HepG2 (cell line): ENCODE measurements around the gene IKZF2. TPM values are rescaled to one million over a fixed set of nuclear protein-coding genes. Genes with fewer than 3 reads are reported as not detected.

Experiments used
- ATAC-seq: fragments of 200-7000 bp; cut with Tn5 transposase; 3 replicates; pipeline ENCODE4 v1.9.1; 2020; ENCODE audit warnings: mild to moderate bottlenecking, moderate library complexity
- BruUV-seq: library from RNA; stranded (reverse); fragments of 400-500 nt; replicated peaks from 2 replicates; lab custom pipeline; 2021; lab: Mats Ljungman, UMichigan
- CTCF ChIA-PET: fragments of 300-600 bp; formaldehyde crosslinking; extraction: SDS; loops from one replicate; lab custom pipeline; 2021; ENCODE audit warnings: low total read pairs, inconsistent platforms, low intra/inter-chr PET ratio; lab: Yijun Ruan, JAX
- POLR2A ChIA-PET: fragments of 350-600 bp; sonication (Branson Sonifier 250); formaldehyde crosslinking; loops from one replicate; lab custom pipeline; 2020; ENCODE audit warnings: antibody characterized with exemption, inconsistent platforms; lab: Yijun Ruan, JAX
- DNase-seq: peaks from one replicate; pipeline ENCODE4 v3.0.0-alpha.2; 2015; ENCODE audit warnings: low spot score
- FAIRE-seq: peaks from 3 replicates; lab custom pipeline; 2011; peaks lifted over from hg19 to GRCh38; lab: Jason Lieb, UNC
- H2AFZ ChIP-seq: one replicate; pipeline ENCODE4 v1.6.1; 2011; ENCODE audit warnings: low read length, inconsistent platforms
- H3K27ac ChIP-seq: fragments of 300-600 bp; 3 replicates; pipeline ENCODE4 v1.8.0; 2011; ENCODE audit warnings: mixed run types, mild to moderate bottlenecking, mixed read lengths, low read length, inconsistent platforms; ENCODE audit not compliant: insufficient read depth; ENCODE audit errors: extremely low read length
- H3K27me3 ChIP-seq, 2 experiments: fragments of 200-600 bp in 1 of 2; 2 replicates in 1 of 2; 3 replicates in 1 of 2; pipeline versions ENCODE4 v1.6.0 to v1.8.0; 2011; ENCODE audit warnings: low read length in 2 of 2, mild to moderate bottlenecking in 2 of 2, moderate library complexity in 2 of 2, inconsistent platforms in 1 of 2; ENCODE audit not compliant: insufficient read depth in 2 of 2, control insufficient read depth in 1 of 2
- H3K36me3 ChIP-seq, 2 experiments: fragments of 200-600 bp in 1 of 2; replicated peaks in 1 of 2; 2 replicates in 1 of 2; 3 replicates in 1 of 2; pipeline versions ENCODE4 v1.5.1 to v1.8.0; 2011; ENCODE audit warnings: low read length in 2 of 2, inconsistent platforms in 1 of 2; ENCODE audit not compliant: insufficient read depth in 2 of 2, control insufficient read depth in 1 of 2
- H3K4me1 ChIP-seq: 2 replicates; pipeline ENCODE4 v1.5.1; 2012; ENCODE audit warnings: low read length, inconsistent platforms; ENCODE audit not compliant: insufficient read depth
- H3K4me2 ChIP-seq: 2 replicates; pipeline ENCODE4 v1.6.0; 2011; ENCODE audit warnings: low read depth, low read length, inconsistent platforms
- H3K4me3 ChIP-seq, 3 experiments: fragments of 200-600 bp in 1 of 3; sonication (generic), shearing (Covaris generic) in 1 of 3; replicated peaks in 1 of 3; 2 replicates each; pipeline ENCODE4 v1.5.1; 2011 to 2016; ENCODE audit warnings: low read length in 3 of 3, inconsistent platforms in 2 of 3, low read depth in 2 of 3, mild to moderate bottlenecking in 2 of 3, control low read depth in 1 of 3, mixed read lengths in 1 of 3; ENCODE audit not compliant: insufficient read depth in 1 of 3
- H3K79me2 ChIP-seq: one replicate; pipeline ENCODE4 v1.6.1; 2011; ENCODE audit warnings: low read length, inconsistent platforms; ENCODE audit not compliant: insufficient read depth
- H3K9ac ChIP-seq: 2 replicates; pipeline ENCODE4 v1.6.0; 2011; ENCODE audit warnings: mild to moderate bottlenecking, low read depth, low read length, inconsistent platforms; ENCODE audit not compliant: insufficient read depth
- H3K9me3 ChIP-seq: 2 replicates; pipeline ENCODE4 v1.5.1; 2012; ENCODE audit warnings: mild to moderate bottlenecking, low read length
- H4K20me1 ChIP-seq: 2 replicates; pipeline ENCODE4 v1.6.0; 2011; ENCODE audit warnings: inconsistent platforms, mild to moderate bottlenecking, low read length, moderate library complexity; ENCODE audit not compliant: insufficient read depth
- ARNT ChIP-seq: fragments of 450-650 bp; IDR thresholded peaks from 2 replicates; pipeline ENCODE4 v1.6.1; 2017
- CBX2 ChIP-seq, 2 experiments: fragments of 200-600 bp in 1 of 2; sonication (generic); formaldehyde crosslinking in 1 of 2; IDR thresholded peaks; 2 replicates each; pipeline versions ENCODE4 v1.7.0 to v1.8.1; 2018 to 2022; ENCODE audit warnings: low read depth in 2 of 2, low read length in 1 of 2, mild to moderate bottlenecking in 1 of 2, missing genetic modification reagents in 1 of 2
- EEA1 ChIP-seq: sonication (generic); formaldehyde crosslinking; IDR thresholded peaks from 2 replicates; pipeline ENCODE4 v1.5.1; 2020; ENCODE audit warnings: mild to moderate bottlenecking, missing genetic modification reagents, borderline replicate concordance
- GABPB1 ChIP-seq: IDR thresholded peaks from 2 replicates; pipeline ENCODE4 v1.6.1; 2016; ENCODE audit warnings: mild to moderate bottlenecking, missing genetic modification reagents, moderate library complexity, missing compliant biosample characterization
- KDM4B ChIP-seq: sonication (generic); formaldehyde crosslinking; IDR thresholded peaks from 2 replicates; pipeline ENCODE4 v1.4.0; 2020; ENCODE audit warnings: missing genetic modification reagents
- KLF6 ChIP-seq: IDR thresholded peaks from 2 replicates; pipeline ENCODE4 v1.8.0; 2016; ENCODE audit warnings: missing biosample characterization, missing genetic modification reagents
- MAFG ChIP-seq: sonication (generic); formaldehyde crosslinking; IDR thresholded peaks from 2 replicates; pipeline ENCODE4 v1.5.1; 2020; ENCODE audit warnings: mild to moderate bottlenecking, missing genetic modification reagents
- NR2C2 ChIP-seq: sonication (generic); formaldehyde crosslinking; IDR thresholded peaks from 2 replicates; pipeline ENCODE4 v1.4.0; 2020; ENCODE audit warnings: missing genetic modification reagents, mild to moderate bottlenecking, moderate library complexity, borderline replicate concordance
- SYNCRIP ChIP-seq: fragments of 200-400 bp; formaldehyde crosslinking; IDR thresholded peaks from 2 replicates; pipeline ENCODE4 v1.6.1; 2018; ENCODE audit warnings: mild to moderate bottlenecking, low read depth, low read length; ENCODE audit not compliant: insufficient read depth
- YY1 ChIP-seq: IDR thresholded peaks from 2 replicates; pipeline ENCODE4 v1.6.1; 2011; ENCODE audit warnings: low read length, low read depth, moderate library complexity, mild to moderate bottlenecking; ENCODE audit not compliant: insufficient read depth, insufficient replicate concordance
- ZBTB7B ChIP-seq: sonication (generic); formaldehyde crosslinking; IDR thresholded peaks from 2 replicates; pipeline ENCODE4 v1.4.0; 2020; ENCODE audit warnings: missing genetic modification reagents
- ZNF12 ChIP-seq: sonication (generic); formaldehyde crosslinking; IDR thresholded peaks from 2 replicates; pipeline ENCODE4 v1.5.0; 2020; ENCODE audit warnings: missing genetic modification reagents
- ZNF572 ChIP-seq: sonication (generic); formaldehyde crosslinking; IDR thresholded peaks from 2 replicates; pipeline ENCODE4 v1.5.1; 2020; ENCODE audit warnings: mild to moderate bottlenecking, missing genetic modification reagents
- ZNF615 ChIP-seq: sonication (generic); formaldehyde crosslinking; IDR thresholded peaks from 2 replicates; pipeline ENCODE4 v1.5.0; 2020; ENCODE audit warnings: mild to moderate bottlenecking, missing genetic modification reagents, borderline replicate concordance
- ZNF674 ChIP-seq: sonication (generic); formaldehyde crosslinking; IDR thresholded peaks from 2 replicates; pipeline ENCODE4 v1.5.0; 2020; ENCODE audit warnings: low read depth, mild to moderate bottlenecking, missing genetic modification reagents
- WGBS: methylation state at CpG from one replicate; pipeline ENCODE4 v1.1.6; 2017; ENCODE audit warnings: low lambda C conversion rate; 5-methylcytosine and 5-hydroxymethylcytosine counted together
- in situ Hi-C: cut with HindIII; loops from 2 replicates; pipeline ENCODE4 v1.10.0; 2017; ENCODE audit warnings: low pct_unique_long_range_greater_than_20kb; ENCODE audit not compliant: extremely low pct_ligation_motif_present
- intact Hi-C: fragments of 100-400 bp; cut with micrococcal nuclease; formaldehyde crosslinking; loops from one replicate; pipeline ENCODE4 v1.10.0; 2022; ENCODE audit not compliant: unreplicated experiment
- polyA plus RNA-seq, 8 experiments: library from polyadenylated mRNA; depleted of rRNA in 3 of 8; stranded (reverse) in 7 of 8; unstranded in 1 of 8; fragments of >200 nt; fragmentation: Illumina TruSeq in 4 of 8; extraction: Trizol in 4 of 8; gene quantifications; 2 replicates each; pipeline versions ENCODE4 v1.2.1 to v1.2.3, GENCODE V29; 2011 to 2016; ENCODE audit warnings: low read depth in 4 of 8, missing spikeins in 1 of 8, mixed read lengths in 1 of 8; ENCODE audit not compliant: insufficient read depth in 1 of 8
- total RNA-seq, 5 experiments: library from RNA; depleted of rRNA; stranded (reverse); fragments of >200 nt; fragmentation: Illumina TruSeq; extraction: Trizol; gene quantifications; 2 replicates each; pipeline ENCODE4 v1.2.3, GENCODE V29; 2016; ENCODE audit warnings: low read depth in 1 of 5
- TF ChIP-seq, protein P1 (sequence below): conservative IDR thresholded peaks from 2 replicates; pipeline ENCODE4 v1.6.1; 2018; ENCODE audit warnings: missing genetic modification reagents
- TF ChIP-seq, protein P2 (sequence below): sonication (generic); formaldehyde crosslinking; IDR thresholded peaks from 2 replicates; pipeline ENCODE4 v1.4.0; 2020; ENCODE audit warnings: mild to moderate bottlenecking, low read depth, missing genetic modification reagents
- TF ChIP-seq, protein P3 (sequence below): sonication (generic); formaldehyde crosslinking; IDR thresholded peaks from 2 replicates; pipeline ENCODE4 v1.4.0; 2020; ENCODE audit warnings: missing genetic modification reagents
- TF ChIP-seq, protein P4 (sequence below): fragments of 450-650 bp; IDR thresholded peaks from 2 replicates; pipeline ENCODE4 v1.6.1; 2016

IKZF2 gene
- total and polyA plus RNA-seq, 2 of the 13 experiments (the other 11 are each of a cell fraction or from before 2014, with no cell fraction given): 0.18 to 0.86 TPM

DNA sequence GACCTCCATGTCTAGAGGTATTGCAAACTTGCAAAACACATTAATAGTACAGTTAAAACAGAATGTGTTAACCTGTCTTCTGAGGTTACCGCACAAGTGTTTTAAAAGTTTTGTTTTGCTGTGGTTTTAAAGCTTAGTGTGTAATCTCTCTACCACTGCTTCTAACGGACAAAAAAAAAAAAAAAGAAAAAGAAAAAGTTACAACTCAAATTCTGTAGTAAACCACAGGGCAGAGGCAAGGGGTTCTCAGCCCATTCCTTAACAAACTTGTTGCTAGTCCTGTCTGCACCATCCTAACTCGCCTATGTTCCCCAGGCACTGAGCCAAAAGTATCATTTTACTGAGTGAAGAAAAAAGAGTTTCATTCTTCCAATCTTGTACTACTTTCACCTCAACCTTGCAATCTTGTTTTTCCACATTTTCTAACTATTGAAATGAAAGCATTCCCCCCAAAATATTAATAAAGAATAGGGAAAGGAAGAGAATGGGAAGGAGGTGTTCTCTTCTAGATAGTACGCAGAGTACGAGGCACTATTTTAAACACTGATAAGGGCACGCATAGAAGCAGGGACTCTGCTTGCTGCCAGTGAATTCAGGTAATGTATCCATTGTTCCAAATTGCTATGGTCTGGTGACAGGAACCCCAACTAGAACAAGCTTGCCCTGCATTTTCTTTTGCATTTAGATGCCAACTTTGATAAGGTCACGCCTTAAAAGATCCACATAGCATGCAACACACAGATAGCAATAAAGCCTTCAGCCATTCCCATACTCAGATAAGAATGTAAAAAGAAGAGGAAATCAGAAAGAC lies 47.1 kb downstream of the IKZF2 start:
- Histone ChIP-seq H3K4me1 (no peaks in the 10 kb centered on the region), H3K36me3 (no peaks in the 10 kb centered on the region), H3K27me3 (no peaks in the 10 kb centered on the region), H3K79me2 (no peaks in the 10 kb centered on the region), H3K9ac (no peak overlapping the region)
- FAIRE-seq: no peak
- CTCF ChIA-PET: no interaction called here
- POLR2A ChIA-PET: no interaction called here
- in situ Hi-C loops: no loop called here
- WGBS: 26% methylated on average over 7 of the region's 7 CpGs
- TF ChIP-seq, protein P1, sequence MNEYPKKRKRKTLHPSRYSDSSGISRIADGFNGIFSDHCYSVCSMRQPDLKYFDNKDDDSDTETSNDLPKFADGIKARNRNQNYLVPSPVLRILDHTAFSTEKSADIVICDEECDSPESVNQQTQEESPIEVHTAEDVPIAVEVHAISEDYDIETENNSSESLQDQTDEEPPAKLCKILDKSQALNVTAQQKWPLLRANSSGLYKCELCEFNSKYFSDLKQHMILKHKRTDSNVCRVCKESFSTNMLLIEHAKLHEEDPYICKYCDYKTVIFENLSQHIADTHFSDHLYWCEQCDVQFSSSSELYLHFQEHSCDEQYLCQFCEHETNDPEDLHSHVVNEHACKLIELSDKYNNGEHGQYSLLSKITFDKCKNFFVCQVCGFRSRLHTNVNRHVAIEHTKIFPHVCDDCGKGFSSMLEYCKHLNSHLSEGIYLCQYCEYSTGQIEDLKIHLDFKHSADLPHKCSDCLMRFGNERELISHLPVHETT (CRISPR knock-in tag): no peak
- no peak for TF ChIP-seq MAFG (CRISPR knock-in tag)
- TF ChIP-seq ZBTB7B (CRISPR knock-in tag): no peak
- TF ChIP-seq ZNF674 (CRISPR knock-in tag): no peak
- TF ChIP-seq ZNF572 (CRISPR knock-in tag): no peak
- TF ChIP-seq, protein P2, sequence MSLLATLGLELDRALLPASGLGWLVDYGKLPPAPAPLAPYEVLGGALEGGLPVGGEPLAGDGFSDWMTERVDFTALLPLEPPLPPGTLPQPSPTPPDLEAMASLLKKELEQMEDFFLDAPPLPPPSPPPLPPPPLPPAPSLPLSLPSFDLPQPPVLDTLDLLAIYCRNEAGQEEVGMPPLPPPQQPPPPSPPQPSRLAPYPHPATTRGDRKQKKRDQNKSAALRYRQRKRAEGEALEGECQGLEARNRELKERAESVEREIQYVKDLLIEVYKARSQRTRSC (CRISPR knock-in tag): no peak
- no peak for TF ChIP-seq KDM4B (CRISPR knock-in tag)
- TF ChIP-seq ZNF12: no peak
- TF ChIP-seq KLF6 (CRISPR knock-in tag): no peak
- no peak for TF ChIP-seq EEA1 (CRISPR knock-in tag)
- TF ChIP-seq, protein P3, sequence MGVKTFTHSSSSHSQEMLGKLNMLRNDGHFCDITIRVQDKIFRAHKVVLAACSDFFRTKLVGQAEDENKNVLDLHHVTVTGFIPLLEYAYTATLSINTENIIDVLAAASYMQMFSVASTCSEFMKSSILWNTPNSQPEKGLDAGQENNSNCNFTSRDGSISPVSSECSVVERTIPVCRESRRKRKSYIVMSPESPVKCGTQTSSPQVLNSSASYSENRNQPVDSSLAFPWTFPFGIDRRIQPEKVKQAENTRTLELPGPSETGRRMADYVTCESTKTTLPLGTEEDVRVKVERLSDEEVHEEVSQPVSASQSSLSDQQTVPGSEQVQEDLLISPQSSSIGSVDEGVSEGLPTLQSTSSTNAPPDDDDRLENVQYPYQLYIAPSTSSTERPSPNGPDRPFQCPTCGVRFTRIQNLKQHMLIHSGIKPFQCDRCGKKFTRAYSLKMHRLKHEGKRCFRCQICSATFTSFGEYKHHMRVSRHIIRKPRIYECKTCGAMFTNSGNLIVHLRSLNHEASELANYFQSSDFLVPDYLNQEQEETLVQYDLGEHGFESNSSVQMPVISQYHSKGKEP (CRISPR knock-in tag): no peak
- TF ChIP-seq CBX2 (IDR thresholded peaks at IDR 0.05; ENCODE audit: low read depth, low read length): no peak
- no peak for TF ChIP-seq CBX2 (CRISPR knock-in tag; IDR thresholded peaks at IDR 0.05; ENCODE audit: low read depth)
- TF ChIP-seq ZNF615: no peak
- no peak for TF ChIP-seq YY1
- no peak for TF ChIP-seq ARNT
- TF ChIP-seq, protein P4, sequence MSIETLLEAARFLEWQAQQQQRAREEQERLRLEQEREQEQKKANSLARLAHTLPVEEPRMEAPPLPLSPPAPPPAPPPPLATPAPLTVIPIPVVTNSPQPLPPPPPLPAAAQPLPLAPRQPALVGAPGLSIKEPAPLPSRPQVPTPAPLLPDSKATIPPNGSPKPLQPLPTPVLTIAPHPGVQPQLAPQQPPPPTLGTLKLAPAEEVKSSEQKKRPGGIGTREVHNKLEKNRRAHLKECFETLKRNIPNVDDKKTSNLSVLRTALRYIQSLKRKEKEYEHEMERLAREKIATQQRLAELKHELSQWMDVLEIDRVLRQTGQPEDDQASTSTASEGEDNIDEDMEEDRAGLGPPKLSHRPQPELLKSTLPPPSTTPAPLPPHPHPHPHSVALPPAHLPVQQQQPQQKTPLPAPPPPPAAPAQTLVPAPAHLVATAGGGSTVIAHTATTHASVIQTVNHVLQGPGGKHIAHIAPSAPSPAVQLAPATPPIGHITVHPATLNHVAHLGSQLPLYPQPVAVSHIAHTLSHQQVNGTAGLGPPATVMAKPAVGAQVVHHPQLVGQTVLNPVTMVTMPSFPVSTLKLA: no peak
- no peak for TF ChIP-seq GABPB1 (CRISPR knock-in tag)
- no peak for TF ChIP-seq NR2C2 (CRISPR knock-in tag)
- TF ChIP-seq SYNCRIP: no peak
- TF ChIP-seq, all 625 proteins: peak for 0
- H3K4me3 ChIP-seq: no peak overlapping the region
- DNase-seq (no peak), ATAC-seq (no peak)
- BruUV-seq: no TSS peak
- no peak overlapping the region for H3K4me2 ChIP-seq
- no peaks in the 10 kb centered on the region for H4K20me1 ChIP-seq
- H3K27ac ChIP-seq: no peak overlapping the region
- H3K9me3 ChIP-seq: no peaks in the 10 kb centered on the region
- no peak overlapping the region for H2AFZ ChIP-seq
- intact Hi-C loops: no loop called here
